GM12878 (cell line): ENCODE results near the gene ZBTB24. TPM values are rescaled to one million over a fixed set of nuclear protein-coding genes. Genes with fewer than 3 reads are reported as not detected.

Experiments used
- ATAC-seq: fragments of 200-7000 bp; cut with Tn5 transposase; 3 replicates; pipeline ENCODE4 v1.9.1; 2020; ENCODE audit warnings: mild to moderate bottlenecking, moderate library complexity
- BruUV-seq: library from RNA; stranded (reverse); fragments of 400-500 nt; replicated peaks from 2 replicates; lab custom pipeline; 2021; lab: Mats Ljungman, UMichigan
- CTCF ChIA-PET: fragments of 300-600 bp; sonication (Branson Sonifier 250); formaldehyde crosslinking; extraction: SDS; loops from one replicate; lab custom pipeline; 2021; ENCODE audit warnings: inconsistent platforms; lab: Yijun Ruan, JAX
- POLR2A ChIA-PET: fragments of 350-600 bp; formaldehyde crosslinking; extraction: SDS; loops from one replicate; lab custom pipeline; 2021; ENCODE audit warnings: inconsistent platforms; lab: Charles Lee
- RAD21 ChIA-PET: fragments of 300-600 bp; sonication (Branson Sonifier 250); formaldehyde crosslinking; loops from one replicate; lab custom pipeline; 2023; ENCODE audit warnings: antibody characterized with exemption; ENCODE audit not compliant: unreplicated experiment; lab: Charles Lee
- SMC1A ChIA-PET: fragments of 300-600 bp; sonication (Branson Sonifier 250); formaldehyde crosslinking; loops from one replicate; lab custom pipeline; 2023; ENCODE audit not compliant: unreplicated experiment, uncharacterized antibody; lab: Charles Lee
- DNase-seq: peaks from one replicate; pipeline ENCODE4 v3.0.0-alpha.2; 2011; ENCODE audit warnings: low read depth, low spot score
- FAIRE-seq: peaks from 3 replicates; lab custom pipeline; 2011; peaks lifted over from hg19 to GRCh38; lab: Jason Lieb, UNC
- H2AFZ ChIP-seq: 2 replicates; pipeline ENCODE4 v1.6.0; 2011; ENCODE audit warnings: low read depth, low read length, control low read depth; ENCODE audit not compliant: control insufficient read depth
- H3K27ac ChIP-seq: 2 replicates; pipeline ENCODE4 v1.5.1; 2011; ENCODE audit warnings: control low read depth; ENCODE audit not compliant: control insufficient read depth, insufficient read depth
- H3K27me3 ChIP-seq, 2 experiments: replicated peaks in 1 of 2; 2 replicates each; pipeline versions ENCODE4 v1.6.0 to v1.6.1; 2011; ENCODE audit warnings: low read length in 1 of 2; ENCODE audit not compliant: control insufficient read depth in 2 of 2, insufficient read depth in 2 of 2
- H3K36me3 ChIP-seq, 2 experiments: 2 replicates each; pipeline ENCODE4 v1.5.1; 2011; ENCODE audit warnings: low read length in 1 of 2; ENCODE audit not compliant: control insufficient read depth in 2 of 2, insufficient read depth in 2 of 2
- H3K4me1 ChIP-seq: 2 replicates; pipeline ENCODE4 v1.6.1; 2011; ENCODE audit warnings: mild to moderate bottlenecking, low read length, moderate library complexity, mixed read lengths; ENCODE audit not compliant: control insufficient read depth, insufficient read depth
- H3K4me2 ChIP-seq: 2 replicates; pipeline ENCODE4 v1.6.0; 2011; ENCODE audit warnings: control low read depth; ENCODE audit not compliant: control insufficient read depth, insufficient read depth
- H3K4me3 ChIP-seq: fragments of 200-600 bp; sonication (generic); 2 replicates; pipeline ENCODE4 v1.5.1; 2016
- H3K79me2 ChIP-seq: 2 replicates; pipeline ENCODE4 v1.6.0; 2011; ENCODE audit warnings: low read length; ENCODE audit not compliant: control insufficient read depth, insufficient read depth
- H3K9ac ChIP-seq: 2 replicates; pipeline ENCODE4 v1.8.0; 2011; ENCODE audit warnings: low read length, control low read depth, mixed read lengths; ENCODE audit not compliant: control insufficient read depth, insufficient read depth
- H3K9me3 ChIP-seq: replicated peaks from 3 replicates; pipeline ENCODE4 v1.5.1; 2011; ENCODE audit warnings: mild to moderate bottlenecking, low read length; ENCODE audit not compliant: control insufficient read depth, insufficient read depth
- H4K20me1 ChIP-seq: 2 replicates; pipeline ENCODE4 v1.6.0; 2011; ENCODE audit not compliant: control insufficient read depth, insufficient read depth
- BMI1 ChIP-seq: fragments of 450-650 bp; IDR thresholded peaks from 2 replicates; pipeline ENCODE4 v1.6.1; 2016; ENCODE audit warnings: mild to moderate bottlenecking, moderate library complexity, borderline replicate concordance
- CTCF ChIP-seq, 3 experiments: IDR thresholded peaks in 2 of 3; conservative IDR thresholded peaks in 1 of 3; 2 replicates each; pipeline ENCODE4 v1.5.1; 2011; ENCODE audit warnings: low read depth in 3 of 3, low read length in 3 of 3, mild to moderate bottlenecking in 3 of 3, control low read depth in 2 of 3, moderate library complexity in 2 of 3, inconsistent platforms in 1 of 3, mixed read lengths in 1 of 3; ENCODE audit not compliant: control insufficient read depth in 2 of 3, insufficient read depth in 1 of 3; ENCODE audit errors: extremely low read depth in 1 of 3
- E4F1 ChIP-seq: fragments of 450-650 bp; IDR thresholded peaks from 2 replicates; pipeline ENCODE4 v1.6.1; 2018; ENCODE audit warnings: borderline replicate concordance, mild to moderate bottlenecking; ENCODE audit not compliant: partially characterized antibody
- HDGF ChIP-seq: fragments of 450-650 bp; IDR thresholded peaks from 2 replicates; pipeline ENCODE4 v1.6.1; 2016; ENCODE audit warnings: antibody characterized with exemption
- NR2C2 ChIP-seq: IDR thresholded peaks from 2 replicates; pipeline ENCODE4 v1.6.1; 2011; ENCODE audit warnings: borderline replicate concordance, low read depth; ENCODE audit not compliant: control insufficient read depth, insufficient read length
- POLR2A ChIP-seq: IDR thresholded peaks from 2 replicates; pipeline ENCODE4 v1.6.1; 2011; ENCODE audit warnings: low read depth, mild to moderate bottlenecking, low read length
- POLR2AphosphoS5 ChIP-seq: IDR thresholded peaks from 2 replicates; pipeline ENCODE4 v1.6.1; 2011; ENCODE audit warnings: mild to moderate bottlenecking, low read length, inconsistent platforms
- RBBP5 ChIP-seq: fragments of 200-600 bp; sonication (generic); conservative IDR thresholded peaks from 2 replicates; pipeline ENCODE4 v1.6.1; 2016
- YBX1 ChIP-seq: fragments of 450-650 bp; IDR thresholded peaks from 2 replicates; pipeline ENCODE4 v1.6.1; 2016; ENCODE audit warnings: antibody characterized with exemption
- ZNF207 ChIP-seq: fragments of 450-650 bp; IDR thresholded peaks from 2 replicates; pipeline ENCODE4 v1.6.1; 2014; ENCODE audit warnings: antibody characterized with exemption, mild to moderate bottlenecking, borderline replicate concordance
- WGBS: methylation state at CpG from one replicate; pipeline ENCODE4 v1.1.6; 2016; ENCODE audit warnings: low lambda C conversion rate; ENCODE audit not compliant: insufficient replicate concordance, insufficient coverage; ENCODE audit errors: missing lambda C conversion rate; 5-methylcytosine and 5-hydroxymethylcytosine counted together
- in situ Hi-C: fragments of 300-500 bp; cut with MboI; formaldehyde crosslinking; loops from 9 replicates; pipeline ENCODE4 v1.14.3; 2018; ENCODE audit warnings: mixed read lengths
- intact Hi-C: fragments of 100-400 bp; cut with micrococcal nuclease; formaldehyde crosslinking; loops from one replicate; pipeline ENCODE4 v1.14.2; 2022; ENCODE audit not compliant: unreplicated experiment
- polyA plus RNA-seq, 11 experiments: library from polyadenylated mRNA; depleted of rRNA in 4 of 11; unstranded in 6 of 11; stranded (reverse) in 5 of 11; fragments of >200 nt; fragmentation: Nextera tagmentation in 4 of 11; fragmentation: Illumina TruSeq in 1 of 11; extraction: Ambion mirVana in 4 of 11; extraction: Trizol in 1 of 11; gene quantifications; 1 replicate in 1 of 11; 2 replicates in 10 of 11; pipeline versions ENCODE4 v1.2.1 to v1.2.3, GENCODE V29; 2011 to 2016; ENCODE audit warnings: inconsistent platforms in 2 of 11, missing spikeins in 2 of 11, low read depth in 1 of 11
- total RNA-seq, 4 experiments: library from RNA; depleted of rRNA in 3 of 4; stranded (reverse); fragments of >200 nt in 3 of 4; fragmentation: Illumina TruSeq in 1 of 4; extraction: Trizol in 1 of 4; gene quantifications; 2 replicates each; pipeline versions ENCODE4 v1.2.1 to v1.2.3, GENCODE V29; 2013 to 2021
- TF ChIP-seq, protein P1 (sequence below): IDR thresholded peaks from 2 replicates; pipeline ENCODE4 v1.6.1; 2012; ENCODE audit warnings: low read depth, low read length, improper control_type of control experiment

Gene ZBTB24
- total and polyA plus RNA-seq, 10 of the 15 experiments (the other 5 are each of a cell fraction or from before 2014, with no cell fraction given) = 2.9 to 17.7 (median 8.5) TPM

DNA sequence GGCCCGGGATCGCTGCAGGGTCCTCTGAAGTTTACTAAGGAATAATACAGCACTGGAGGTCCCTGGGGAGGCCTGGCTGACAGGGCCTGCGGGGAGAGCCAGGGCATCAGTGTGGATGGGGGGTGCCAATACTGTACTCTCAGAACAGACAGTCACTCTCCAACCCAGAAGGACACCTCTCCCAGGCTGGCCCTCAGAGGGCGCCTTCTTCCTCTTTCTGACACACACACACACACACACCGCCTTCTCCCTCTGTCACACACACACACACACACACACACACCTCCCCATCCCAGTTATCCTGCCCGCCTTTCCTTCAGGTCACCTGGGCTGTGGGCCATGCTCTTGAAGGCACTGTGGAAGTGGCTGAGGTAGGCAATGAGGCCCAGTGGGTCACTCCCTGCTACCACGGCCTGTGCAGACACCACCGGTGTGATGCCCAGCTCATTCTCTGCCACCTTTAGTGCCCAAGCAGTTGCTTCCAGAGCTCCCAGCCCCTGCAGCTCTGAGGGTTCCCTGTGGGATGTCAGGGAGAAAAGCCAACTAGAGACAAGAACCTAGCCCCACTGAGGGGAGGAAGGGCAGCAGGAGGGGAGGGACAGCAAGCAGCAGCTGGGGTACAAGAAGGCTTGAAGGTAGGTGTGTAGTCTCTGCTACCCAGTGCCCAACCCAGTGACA lies 35.0 kb downstream of the ZBTB24 start:
- CTCF ChIA-PET = interaction anchor here (2.6 kb wide), 1 partner anchor 32 kb away, joined by 10 read pairs; no protein-coding TSS in a partner anchor

More for the DNA sequence above, 35.0 kb downstream of the ZBTB24 start:
- H3K79me2 ChIP-seq = peaks cover 2% of the 10 kb centered on the region
- no peak overlapping the region for H3K9ac ChIP-seq
- TF ChIP-seq HDGF (peak; percentile 47; the same call in 1 of the 2 replicates), NR2C2 (no peak), ZNF207 (no peak), E4F1 (no peak), RBBP5 (no peak), POLR2A (peak; percentile 60), POLR2AphosphoS5 (no peak), CTCF (IDR thresholded peaks at IDR 0.05 in 2 of 3, conservative IDR thresholded peaks at IDR 0.05 in 1 of 3; ENCODE audit: control insufficient read depth in 2 of 3, extremely low read depth in 1 of 3, insufficient read depth in 1 of 3, low read depth in 3 of 3, low read length in 3 of 3) (peak in 2 of 3 experiments; percentile 10 to 18; a peak in 1 of 6 replicates), YBX1 (no peak), BMI1 (no peak)
- TF ChIP-seq, protein P1, sequence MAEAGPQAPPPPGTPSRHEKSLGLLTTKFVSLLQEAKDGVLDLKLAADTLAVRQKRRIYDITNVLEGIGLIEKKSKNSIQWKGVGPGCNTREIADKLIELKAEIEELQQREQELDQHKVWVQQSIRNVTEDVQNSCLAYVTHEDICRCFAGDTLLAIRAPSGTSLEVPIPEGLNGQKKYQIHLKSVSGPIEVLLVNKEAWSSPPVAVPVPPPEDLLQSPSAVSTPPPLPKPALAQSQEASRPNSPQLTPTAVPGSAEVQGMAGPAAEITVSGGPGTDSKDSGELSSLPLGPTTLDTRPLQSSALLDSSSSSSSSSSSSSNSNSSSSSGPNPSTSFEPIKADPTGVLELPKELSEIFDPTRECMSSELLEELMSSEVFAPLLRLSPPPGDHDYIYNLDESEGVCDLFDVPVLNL = no peak
- POLR2A ChIA-PET = no interaction called here
- no peak overlapping the region for H3K27ac ChIP-seq
- no peak overlapping the region for H3K4me3 ChIP-seq
- intact Hi-C loops (no loop called here), in situ Hi-C loops (no loop called here)
- FAIRE-seq (no peak), DNase-seq (no peak), ATAC-seq (peak; percentile 47)
- no peak overlapping the region for H2AFZ ChIP-seq
- peaks cover 14 to 27% of the 10 kb centered on the region in 2 experiments for H3K36me3 ChIP-seq
- no peak overlapping the region for H3K4me2 ChIP-seq
- H3K4me1 ChIP-seq = peaks cover 9% of the 10 kb centered on the region; the same call in 1 of the 2 replicates
- SMC1A ChIA-PET = interaction anchor here (1.0 to 1.2 kb wide), 2 partner anchors 21 to 43 kb away, joined by 3 read pairs; no protein-coding TSS in a partner anchor
- H3K27me3 ChIP-seq = no peaks in the 10 kb centered on the region
- H3K9me3 ChIP-seq = no peaks in the 10 kb centered on the region
- RAD21 ChIA-PET = interaction anchor here (1.2 to 1.5 kb wide), 2 partner anchors 59 to 65 kb away, joined by 3 read pairs; no protein-coding TSS in a partner anchor
- BruUV-seq = no TSS peak
- 68% methylated on average over 8 of the region's 8 CpGs for WGBS
- H4K20me1 ChIP-seq = no peaks in the 10 kb centered on the region
